GM12875 (cell line): ENCODE results near the gene CEMP1.

Experiments
- H3K4me3 ChIP-seq: one replicate; pipeline ENCODE4 v1.5.1; 2011; ENCODE audit warnings: low read depth, low read length, control low read depth
- TF ChIP-seq, protein P1 (sequence below): IDR thresholded peaks from 2 replicates; pipeline ENCODE4 v1.5.1; 2011; ENCODE audit warnings: low read depth, mild to moderate bottlenecking, control low read depth, inconsistent platforms, low read length, moderate library complexity, borderline replicate concordance; ENCODE audit not compliant: insufficient read depth

The CEMP1 gene

DNA sequence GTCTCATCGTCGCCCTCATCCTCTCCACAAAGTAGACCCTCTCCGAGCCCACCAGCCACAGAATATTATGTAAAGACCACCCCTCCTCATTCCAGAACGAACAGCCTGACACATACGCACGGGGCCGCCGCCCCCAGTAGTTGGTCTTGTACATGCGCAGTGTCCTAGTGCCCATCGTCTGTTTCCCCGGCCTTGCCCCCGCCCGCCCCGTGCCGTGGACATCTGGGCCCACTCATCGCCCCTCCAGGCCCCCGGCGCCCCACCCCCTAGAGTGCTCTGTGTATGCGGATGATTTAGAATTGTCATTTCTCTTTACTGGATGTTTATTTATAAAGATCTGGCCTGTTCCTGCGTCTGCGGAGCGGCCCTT is 11.5 kb downstream of the CEMP1 start:
- peak overlapping the region; percentile 34 for H3K4me3 ChIP-seq
- TF ChIP-seq, protein P1, sequence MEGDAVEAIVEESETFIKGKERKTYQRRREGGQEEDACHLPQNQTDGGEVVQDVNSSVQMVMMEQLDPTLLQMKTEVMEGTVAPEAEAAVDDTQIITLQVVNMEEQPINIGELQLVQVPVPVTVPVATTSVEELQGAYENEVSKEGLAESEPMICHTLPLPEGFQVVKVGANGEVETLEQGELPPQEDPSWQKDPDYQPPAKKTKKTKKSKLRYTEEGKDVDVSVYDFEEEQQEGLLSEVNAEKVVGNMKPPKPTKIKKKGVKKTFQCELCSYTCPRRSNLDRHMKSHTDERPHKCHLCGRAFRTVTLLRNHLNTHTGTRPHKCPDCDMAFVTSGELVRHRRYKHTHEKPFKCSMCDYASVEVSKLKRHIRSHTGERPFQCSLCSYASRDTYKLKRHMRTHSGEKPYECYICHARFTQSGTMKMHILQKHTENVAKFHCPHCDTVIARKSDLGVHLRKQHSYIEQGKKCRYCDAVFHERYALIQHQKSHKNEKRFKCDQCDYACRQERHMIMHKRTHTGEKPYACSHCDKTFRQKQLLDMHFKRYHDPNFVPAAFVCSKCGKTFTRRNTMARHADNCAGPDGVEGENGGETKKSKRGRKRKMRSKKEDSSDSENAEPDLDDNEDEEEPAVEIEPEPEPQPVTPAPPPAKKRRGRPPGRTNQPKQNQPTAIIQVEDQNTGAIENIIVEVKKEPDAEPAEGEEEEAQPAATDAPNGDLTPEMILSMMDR = no peak

DNA sequence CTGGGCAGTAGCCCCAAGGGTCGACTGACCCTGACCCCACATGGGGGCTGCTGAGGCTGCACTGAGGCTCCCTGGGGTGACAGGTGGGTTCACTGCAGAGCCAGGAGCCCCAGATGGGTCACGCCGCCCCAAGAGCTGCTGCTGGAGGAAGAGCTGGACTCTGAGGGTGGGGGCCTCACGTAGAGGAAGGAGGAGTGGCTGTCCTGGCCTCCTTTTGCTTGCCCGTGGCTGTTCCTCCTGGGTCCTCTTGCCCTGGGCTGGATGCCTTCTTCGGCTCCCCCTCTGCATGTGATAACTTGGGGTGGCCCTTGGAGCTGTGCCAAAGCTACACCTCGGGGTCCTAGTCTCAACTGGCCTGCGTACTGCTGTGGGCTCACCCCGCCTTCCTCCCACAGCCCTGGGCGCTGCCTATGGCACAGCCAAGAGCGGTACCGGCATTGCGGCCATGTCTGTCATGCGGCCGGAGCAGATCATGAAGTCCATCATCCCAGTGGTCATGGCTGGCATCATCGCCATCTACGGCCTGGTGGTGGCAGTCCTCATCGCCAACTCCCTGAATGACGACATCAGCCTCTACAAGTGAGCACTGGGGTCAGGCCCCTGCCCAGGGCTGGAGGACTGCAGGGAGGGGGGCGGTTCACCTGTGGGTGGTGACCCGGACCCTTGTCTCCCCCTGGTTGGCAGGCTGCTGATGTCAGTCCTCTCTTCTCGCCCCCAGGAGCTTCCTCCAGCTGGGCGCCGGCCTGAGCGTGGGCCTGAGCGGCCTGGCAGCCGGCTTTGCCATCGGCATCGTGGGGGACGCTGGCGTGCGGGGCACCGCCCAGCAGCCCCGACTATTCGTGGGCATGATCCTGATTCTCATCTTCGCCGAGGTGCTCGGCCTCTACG is 12.1 kb downstream of the CEMP1 start:
- TF ChIP-seq, protein P1 = no peak

DNA sequence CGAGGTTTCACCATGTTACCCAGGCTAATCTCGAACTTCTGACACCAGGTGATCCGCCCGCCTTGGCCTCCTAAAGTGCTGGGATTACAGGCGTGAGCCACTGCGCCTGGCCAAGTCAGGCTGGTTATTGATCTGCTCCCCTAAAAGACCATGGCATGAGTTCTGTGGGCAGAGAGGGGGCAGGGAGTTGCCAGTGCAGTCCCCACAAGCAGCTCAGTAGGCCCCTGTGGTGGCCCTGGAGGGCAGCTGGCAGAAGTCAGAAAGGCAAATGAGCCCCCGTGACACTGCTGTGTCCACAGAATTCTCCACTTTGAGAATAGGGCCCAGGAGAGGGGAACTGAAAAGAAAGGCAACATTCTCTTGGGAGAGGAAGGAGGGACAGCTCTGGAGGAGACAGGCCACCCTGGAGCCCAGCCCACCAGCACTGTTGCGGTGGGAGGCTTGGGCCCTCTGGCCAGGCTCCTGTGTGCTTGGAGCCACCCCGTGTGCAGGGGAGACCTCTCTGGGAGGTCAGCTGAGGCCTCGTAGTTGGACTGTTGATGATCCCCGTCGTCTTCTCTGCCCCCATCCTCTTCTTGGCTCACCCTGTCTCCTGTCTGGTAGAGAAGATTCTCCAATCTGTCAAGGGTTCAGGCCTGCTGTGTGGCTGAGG is 13.1 kb downstream of the CEMP1 start:
- TF ChIP-seq, protein P1 = no peak
- H3K4me3 ChIP-seq = no peak overlapping the region

More for the DNA sequence above, 12.1 kb downstream of the CEMP1 start:
- no peak overlapping the region for H3K4me3 ChIP-seq

DNA sequence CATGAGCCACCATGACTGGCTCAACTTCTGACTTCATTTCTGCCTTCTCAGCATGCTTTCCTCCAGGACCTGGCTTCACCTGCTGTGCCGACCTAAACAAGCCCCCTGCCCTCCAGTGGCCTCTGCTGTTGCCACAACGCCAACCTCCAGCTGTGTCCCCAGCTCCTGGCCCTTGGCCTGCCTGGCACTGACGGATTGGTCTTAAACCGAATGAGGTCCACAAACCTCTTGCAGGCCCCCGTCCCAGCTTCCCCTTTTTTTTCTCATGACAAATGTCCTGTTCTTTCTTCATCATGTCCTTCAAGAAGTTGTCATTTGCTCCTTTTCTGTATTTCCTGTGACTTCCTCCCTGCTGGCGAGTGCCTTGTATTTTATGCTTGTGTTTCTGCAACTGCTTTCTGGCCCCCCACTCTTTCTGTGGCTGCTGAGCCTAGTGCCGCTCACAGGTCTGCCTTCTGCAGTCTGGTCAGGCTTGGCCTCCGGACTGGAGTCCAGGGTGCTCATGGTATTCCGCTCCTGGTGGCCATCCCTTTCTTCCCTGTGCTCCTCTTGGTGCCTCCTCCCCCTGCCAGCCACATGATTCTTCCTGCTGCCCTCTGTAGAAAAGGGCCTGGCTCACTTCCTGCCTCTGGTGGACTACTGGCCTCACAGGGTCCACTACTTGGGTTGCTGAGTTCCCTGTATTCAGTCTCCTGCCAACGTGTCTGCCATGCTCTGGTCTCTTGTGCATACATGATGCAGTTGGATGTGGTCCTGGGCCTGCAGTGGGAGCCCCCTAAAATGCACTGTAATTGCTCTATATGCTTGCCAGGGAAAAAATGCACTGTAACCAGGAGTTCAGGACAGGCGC is 14.6 kb downstream of the CEMP1 start:
- H3K4me3 ChIP-seq = no peak overlapping the region
- TF ChIP-seq, protein P1 = no peak

DNA sequence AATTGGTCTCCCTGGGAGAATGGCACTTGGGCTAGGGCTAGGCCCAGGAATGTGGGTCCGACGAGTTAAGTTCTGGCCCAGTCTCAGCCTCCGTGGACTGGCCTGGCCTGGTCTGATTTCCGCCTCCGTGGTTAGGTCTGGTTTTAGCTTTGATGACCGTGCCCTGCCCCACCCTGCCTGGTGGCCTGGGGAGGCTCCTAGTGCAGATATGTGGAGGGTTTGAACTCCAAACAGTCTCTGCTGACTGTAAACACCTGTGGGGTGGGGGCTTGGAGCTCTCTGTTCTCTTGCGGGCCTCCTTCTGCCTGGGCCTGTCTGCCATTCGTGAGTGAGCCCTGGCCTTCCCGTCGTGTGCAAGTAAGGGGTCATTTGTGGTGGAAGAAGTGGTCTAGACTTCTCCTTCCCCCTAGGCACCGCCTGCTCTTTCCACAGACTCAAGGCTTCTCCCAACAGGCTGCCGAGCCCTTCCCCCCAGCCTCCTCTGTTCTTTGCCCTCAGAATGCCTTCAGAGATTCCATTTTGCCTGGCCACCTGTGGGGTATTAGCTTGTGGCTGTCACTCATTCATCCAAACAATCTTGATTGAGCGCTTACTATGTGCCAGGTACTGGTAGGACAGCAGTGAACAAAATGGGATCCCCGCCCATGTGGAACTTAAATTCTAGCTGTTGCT is 15.9 kb downstream of the CEMP1 start:
- TF ChIP-seq, protein P1 = no peak
- peak overlapping the region; percentile 90 for H3K4me3 ChIP-seq

DNA sequence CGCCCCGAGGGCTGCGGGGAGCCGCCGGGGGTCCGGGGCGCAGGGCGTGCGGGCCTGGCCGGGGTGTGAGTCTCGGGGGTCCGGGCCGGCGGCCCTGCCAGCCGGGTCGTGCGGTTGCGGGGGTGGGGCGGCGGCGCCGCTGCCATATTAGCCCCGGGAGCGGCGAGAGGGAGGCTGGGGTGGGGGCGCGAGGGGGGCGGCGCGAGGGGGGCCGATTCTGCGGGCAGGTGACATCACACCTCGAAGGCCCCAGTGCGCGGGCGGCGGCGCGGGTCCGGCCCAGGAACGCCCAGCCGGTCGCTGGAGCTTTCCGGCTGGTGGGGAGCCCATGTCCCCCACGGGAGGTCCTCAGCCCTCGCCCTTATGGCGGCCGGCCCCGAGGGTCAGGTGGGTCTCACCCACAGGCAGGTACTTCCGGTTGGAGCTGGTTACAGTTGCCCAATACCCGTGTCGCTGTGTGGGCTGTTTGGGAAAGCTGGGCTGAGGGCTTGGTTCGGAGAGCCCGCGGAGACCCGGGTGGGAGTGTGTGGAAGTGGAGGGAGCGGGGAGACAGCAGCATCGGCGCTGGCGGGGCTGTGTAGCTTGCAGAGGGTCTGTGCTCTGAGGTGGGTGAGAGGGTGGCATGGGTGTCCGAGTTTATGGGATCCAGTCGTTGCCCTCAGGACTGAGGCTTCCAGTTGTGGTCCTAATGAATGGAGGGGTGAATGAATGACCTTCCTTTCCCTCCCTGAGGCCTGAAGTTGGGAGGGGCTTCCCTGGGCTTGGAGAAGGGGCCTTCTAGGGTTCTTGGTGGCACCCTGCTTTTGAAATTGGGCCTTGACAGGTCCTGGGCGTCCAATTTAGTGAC is 16.7 kb downstream of the CEMP1 start:
- TF ChIP-seq, protein P1 = no peak
- peak overlapping the region; percentile 90 for H3K4me3 ChIP-seq
